Measurements from ENCODE around the gene LRRC57.

Gene LRRC57

DNA sequence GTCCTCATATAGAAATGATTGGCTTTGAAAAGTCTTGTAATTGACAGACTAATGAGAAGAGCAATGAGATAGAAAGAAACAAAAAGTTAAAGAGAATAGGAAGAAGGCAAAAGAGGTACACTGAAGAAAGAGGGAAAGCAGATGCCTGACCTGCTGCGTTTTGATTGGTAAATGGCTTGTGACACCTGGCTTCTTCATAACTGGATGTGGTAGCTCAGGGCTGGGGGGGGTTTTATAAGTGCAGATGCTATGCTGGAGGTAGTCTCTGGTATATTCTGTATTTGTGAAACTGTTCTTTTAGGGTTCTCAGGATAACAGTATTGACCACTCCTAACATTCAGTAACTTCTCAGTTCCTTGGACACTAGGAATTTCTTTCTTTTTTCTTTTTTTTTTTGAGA is 28.2 kb upstream of the LRRC57 start:
- WGBS, result 96% methylated on average over 1 of the region's 1 CpG
- Histone ChIP-seq H3K27ac (ENCODE audit: low read length, poor library complexity, severe bottlenecking) (no peak overlapping the region), H3K4ac (ENCODE audit: low read depth in 1 of 2, low read length in 2 of 2) (peak overlapping the region in 1 of 2 experiments; percentile 34), H2AK5ac (ENCODE audit: low read length, severe bottlenecking) (no peak overlapping the region), H3K9ac (ENCODE audit: low read length) (peak overlapping the region; percentile 92), H3K9me3 (ENCODE audit: control insufficient read depth, low read length) (no peaks in the 10 kb centered on the region), H4K91ac (ENCODE audit: low read length) (no peak overlapping the region), H3K14ac (ENCODE audit: low read length in 2 of 2) (no peak overlapping the region), H3K79me1 (replicated peaks; ENCODE audit: low read length, poor library complexity, severe bottlenecking) (peaks cover 12% of the 10 kb centered on the region), H3K4me2 (ENCODE audit: low read length, poor library complexity, severe bottlenecking) (no peak overlapping the region), H2BK15ac (ENCODE audit: low read depth, poor library complexity, severe bottlenecking) (no peak overlapping the region), H2BK120ac (ENCODE audit: low read depth, low read length) (no peak overlapping the region), H3K23ac (ENCODE audit: low read length in 2 of 2) (no peak overlapping the region), H3K4me1 (ENCODE audit: control insufficient read depth, insufficient read depth, low read depth, low read length) (peaks cover 8% of the 10 kb centered on the region), H3K27me3 (ENCODE audit: control insufficient read depth in 1 of 2, insufficient read depth in 1 of 2, low read length in 2 of 2) (no peaks in the 10 kb centered on the region), H2BK12ac (ENCODE audit: low read length in 2 of 2) (no peak overlapping the region), H2AFZ (ENCODE audit: low read depth, low read length) (no peak overlapping the region), H3K36me3 (ENCODE audit: control insufficient read depth in 1 of 2, insufficient read depth in 2 of 2, low read depth in 1 of 2, low read length in 2 of 2) (no peaks in the 10 kb centered on the region), H2BK5ac (ENCODE audit: low read depth, low read length, poor library complexity, severe bottlenecking) (no peak overlapping the region), H3K4me3 (ENCODE audit: insufficient read depth in 1 of 2, low read depth in 1 of 2, low read length in 2 of 2) (peak overlapping the region in 1 of 2 experiments; percentile 89), H4K8ac (ENCODE audit: low read length) (no peak overlapping the region), H3K18ac (ENCODE audit: low read depth in 1 of 2, low read length in 2 of 2) (no peak overlapping the region)
- DNase-seq, result no peak

DNA sequence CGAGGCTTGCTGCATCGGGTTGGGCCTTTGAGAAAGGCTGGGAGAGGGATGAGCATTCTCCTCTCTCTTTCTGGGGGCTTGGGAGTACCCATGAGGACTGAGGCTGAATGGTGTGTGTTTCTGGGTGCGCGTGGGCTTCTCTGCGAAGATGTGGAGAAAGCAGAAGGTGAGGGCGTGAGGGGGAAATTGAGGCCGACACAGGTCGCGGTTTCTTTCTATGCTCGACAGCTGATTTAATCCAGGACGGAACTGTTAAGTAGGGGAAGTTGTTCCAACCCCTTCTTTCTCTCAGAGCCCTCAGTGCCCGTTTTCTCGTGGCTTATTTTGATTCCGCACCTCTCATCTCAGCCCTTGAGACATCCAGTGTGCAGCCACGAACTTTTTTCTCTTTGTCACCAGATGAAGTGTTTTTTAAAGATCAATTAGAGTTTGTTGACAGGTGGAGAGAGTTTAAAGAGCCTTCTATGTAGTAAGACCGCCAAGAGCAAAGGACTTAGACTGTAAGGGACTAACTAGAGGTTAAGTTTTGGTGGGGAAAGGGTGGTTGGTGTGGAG is 27.5 kb upstream of the LRRC57 start:
- Histone ChIP-seq H3K9me3 (ENCODE audit: control insufficient read depth, low read length) (no peaks in the 10 kb centered on the region), H2AFZ (ENCODE audit: low read depth, low read length) (peak overlapping the region; percentile 55), H3K4me2 (ENCODE audit: low read length, poor library complexity, severe bottlenecking) (peak overlapping the region; percentile 55), H3K27me3 (ENCODE audit: control insufficient read depth in 1 of 2, insufficient read depth in 1 of 2, low read length in 2 of 2) (no peaks in the 10 kb centered on the region), H3K27ac (ENCODE audit: low read length, poor library complexity, severe bottlenecking) (no peak overlapping the region), H3K9ac (ENCODE audit: low read length) (peak overlapping the region; percentile 92), H2BK120ac (ENCODE audit: low read depth, low read length) (no peak overlapping the region), H3K18ac (ENCODE audit: low read depth in 1 of 2, low read length in 2 of 2) (peak overlapping the region in 1 of 2 experiments; percentile 90), H2BK12ac (ENCODE audit: low read length in 2 of 2) (peak overlapping the region in 1 of 2 experiments; percentile 23), H3K4me3 (ENCODE audit: insufficient read depth in 1 of 2, low read depth in 1 of 2, low read length in 2 of 2) (peak overlapping the region; percentile 89 to 90), H3K79me1 (replicated peaks; ENCODE audit: low read length, poor library complexity, severe bottlenecking) (peaks cover 12% of the 10 kb centered on the region), H3K4ac (ENCODE audit: low read depth in 1 of 2, low read length in 2 of 2) (no peak overlapping the region), H3K14ac (ENCODE audit: low read length in 2 of 2) (no peak overlapping the region), H2BK15ac (ENCODE audit: low read depth, poor library complexity, severe bottlenecking) (no peak overlapping the region), H2AK5ac (ENCODE audit: low read length, severe bottlenecking) (no peak overlapping the region), H3K23ac (ENCODE audit: low read length in 2 of 2) (no peak overlapping the region), H4K8ac (ENCODE audit: low read length) (no peak overlapping the region), H2BK5ac (ENCODE audit: low read depth, low read length, poor library complexity, severe bottlenecking) (no peak overlapping the region), H4K91ac (ENCODE audit: low read length) (no peak overlapping the region), H3K4me1 (ENCODE audit: control insufficient read depth, insufficient read depth, low read depth, low read length) (peaks cover 6% of the 10 kb centered on the region), H3K36me3 (ENCODE audit: control insufficient read depth in 1 of 2, insufficient read depth in 2 of 2, low read depth in 1 of 2, low read length in 2 of 2) (no peaks in the 10 kb centered on the region)
- 4% methylated on average over 13 of the region's 16 CpGs for WGBS
- DNase-seq, result no peak

DNA sequence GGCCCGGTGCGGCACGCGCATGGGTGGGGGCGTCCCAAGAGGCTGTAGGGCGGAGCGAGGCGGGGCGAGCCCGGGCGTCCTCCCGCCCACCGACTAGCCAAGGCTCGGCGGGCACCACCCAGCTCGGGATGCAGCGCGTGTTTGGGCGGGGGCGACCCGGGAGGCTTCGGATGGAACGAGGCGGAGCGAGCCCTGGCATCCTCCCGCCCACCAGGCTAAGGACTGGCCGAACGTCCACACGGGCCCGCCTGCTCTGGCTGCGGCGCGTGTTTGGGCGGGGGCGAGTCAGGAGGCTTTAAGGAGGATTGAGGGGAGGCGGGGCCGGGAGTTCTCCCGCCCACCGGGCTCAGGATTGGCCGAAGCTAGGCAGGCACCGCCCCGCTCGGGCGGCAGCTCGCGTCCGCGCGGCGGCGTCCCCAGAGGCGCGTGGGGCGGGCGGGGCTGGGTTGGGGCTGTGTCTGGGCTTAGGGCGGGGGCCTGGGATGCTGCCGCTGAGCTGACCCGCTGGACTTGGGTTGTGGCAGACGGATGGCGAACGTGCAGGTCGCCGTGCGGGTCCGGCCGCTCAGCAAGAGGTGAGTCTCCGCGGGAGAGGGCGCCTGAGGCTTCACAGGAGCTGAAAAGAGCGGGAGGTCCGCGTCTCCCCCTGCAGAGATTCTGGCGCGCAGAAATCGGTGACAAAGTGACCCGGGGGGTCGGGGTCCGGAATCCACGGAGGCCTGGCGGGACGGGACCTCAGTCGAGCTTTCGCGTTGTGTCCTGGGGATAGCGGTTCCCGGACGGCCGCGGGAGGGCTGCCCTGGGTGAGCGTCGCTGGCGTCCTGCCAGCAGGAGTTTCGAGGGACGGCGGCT is 26.8 kb upstream of the LRRC57 start, which contains the start of gene STARD9:
Gene STARD9 (plus strand): TSS at position 419 of the 852 bp plus-strand sequence. CDS start 110 bp downstream, at position 529.
- peak within 1 kb of the TSS; percentile 67 to 73 for H3K4ac ChIP-seq (ENCODE audit: low read depth in 1 of 2, low read length in 2 of 2)
- peak within 1 kb of the TSS in 1 of 2 experiments; percentile 97 for H3K23ac ChIP-seq (ENCODE audit: low read length in 2 of 2)
- peak within 1 kb of the TSS; percentile 85 for H2BK120ac ChIP-seq (ENCODE audit: low read depth, low read length)
- H4K91ac ChIP-seq (ENCODE audit: low read length), result peak within 1 kb of the TSS; percentile 75
- peak within 1 kb of the TSS; percentile 86 for H2AFZ ChIP-seq (ENCODE audit: low read depth, low read length)
- no peak within 1 kb of the TSS for H2BK5ac ChIP-seq (ENCODE audit: low read depth, low read length, poor library complexity, severe bottlenecking)
- peak within 1 kb of the TSS; percentile 55 for H3K4me2 ChIP-seq (ENCODE audit: low read length, poor library complexity, severe bottlenecking)
- H3K14ac ChIP-seq (ENCODE audit: low read length in 2 of 2), result no peak within 1 kb of the TSS
- H3K27ac ChIP-seq (ENCODE audit: low read length, poor library complexity, severe bottlenecking), result peak within 1 kb of the TSS; percentile 61
- peaks cover 12% of the 10 kb centered on the region for H3K79me1 ChIP-seq (replicated peaks; ENCODE audit: low read length, poor library complexity, severe bottlenecking)
- H3K9ac ChIP-seq (ENCODE audit: low read length), result peak within 1 kb of the TSS; percentile 92
- H3K18ac ChIP-seq (ENCODE audit: low read depth in 1 of 2, low read length in 2 of 2), result peak within 1 kb of the TSS; percentile 83 to 90
- peak within 1 kb of the TSS; percentile 89 to 90 for H3K4me3 ChIP-seq (ENCODE audit: insufficient read depth in 1 of 2, low read depth in 1 of 2, low read length in 2 of 2)
- H2BK15ac ChIP-seq (ENCODE audit: low read depth, poor library complexity, severe bottlenecking), result peak within 1 kb of the TSS; percentile 92
- H3K27me3 ChIP-seq (ENCODE audit: control insufficient read depth in 1 of 2, insufficient read depth in 1 of 2, low read length in 2 of 2), result no peaks in the 10 kb centered on the region
- H3K9me3 ChIP-seq (ENCODE audit: control insufficient read depth, low read length), result no peaks in the 10 kb centered on the region
- H3K36me3 ChIP-seq (ENCODE audit: control insufficient read depth in 1 of 2, insufficient read depth in 2 of 2, low read depth in 1 of 2, low read length in 2 of 2), result no peaks in the 10 kb centered on the region
- H3K4me1 ChIP-seq (ENCODE audit: control insufficient read depth, insufficient read depth, low read depth, low read length), result peaks cover 5% of the 10 kb centered on the region
- H4K8ac ChIP-seq (ENCODE audit: low read length), result peak within 1 kb of the TSS; percentile 73
- H2BK12ac ChIP-seq (ENCODE audit: low read length in 2 of 2), result peak within 1 kb of the TSS; percentile 23 to 59
- H2AK5ac ChIP-seq (ENCODE audit: low read length, severe bottlenecking), result no peak within 1 kb of the TSS
- under 1% methylated on average over 82 of the region's 95 CpGs for WGBS
- peak; percentile 99 for DNase-seq

DNA sequence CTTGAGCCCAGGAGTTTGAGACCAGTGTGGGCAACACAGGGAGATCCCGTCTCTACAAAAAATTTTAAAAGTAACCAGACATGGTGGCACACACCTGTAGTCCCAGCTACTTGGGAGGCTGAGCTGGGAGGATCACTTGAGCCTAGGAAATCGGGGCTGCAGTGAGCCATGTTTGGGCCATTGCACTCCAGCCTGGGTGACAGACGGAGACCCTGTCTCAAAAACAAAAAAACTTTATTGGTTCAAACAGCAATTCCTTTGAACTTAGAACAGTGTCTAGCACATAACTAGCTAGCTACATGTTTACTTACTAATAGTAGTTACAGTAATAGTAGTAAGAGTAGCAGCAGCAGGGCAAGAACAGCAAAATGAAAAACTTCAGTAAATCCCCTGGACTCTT is 10.1 kb upstream of the LRRC57 start:
- Histone ChIP-seq H2BK12ac (ENCODE audit: low read length in 2 of 2) (no peak overlapping the region), H3K27ac (ENCODE audit: low read length, poor library complexity, severe bottlenecking) (no peak overlapping the region), H2BK120ac (ENCODE audit: low read depth, low read length) (no peak overlapping the region), H4K8ac (ENCODE audit: low read length) (no peak overlapping the region), H3K18ac (ENCODE audit: low read depth in 1 of 2, low read length in 2 of 2) (no peak overlapping the region), H3K36me3 (ENCODE audit: control insufficient read depth in 1 of 2, insufficient read depth in 2 of 2, low read depth in 1 of 2, low read length in 2 of 2) (peaks cover 14 to 47% of the 10 kb centered on the region in 2 experiments), H3K4me2 (ENCODE audit: low read length, poor library complexity, severe bottlenecking) (no peak overlapping the region), H2AK5ac (ENCODE audit: low read length, severe bottlenecking) (no peak overlapping the region), H3K4me3 (ENCODE audit: insufficient read depth in 1 of 2, low read depth in 1 of 2, low read length in 2 of 2) (no peak overlapping the region), H3K9ac (ENCODE audit: low read length) (no peak overlapping the region), H3K9me3 (ENCODE audit: control insufficient read depth, low read length) (no peaks in the 10 kb centered on the region), H2BK5ac (ENCODE audit: low read depth, low read length, poor library complexity, severe bottlenecking) (no peak overlapping the region), H4K91ac (ENCODE audit: low read length) (no peak overlapping the region), H3K4ac (ENCODE audit: low read depth in 1 of 2, low read length in 2 of 2) (no peak overlapping the region), H3K27me3 (ENCODE audit: control insufficient read depth in 1 of 2, insufficient read depth in 1 of 2, low read length in 2 of 2) (no peaks in the 10 kb centered on the region), H3K79me1 (replicated peaks; ENCODE audit: low read length, poor library complexity, severe bottlenecking) (peaks cover 17% of the 10 kb centered on the region), H3K23ac (ENCODE audit: low read length in 2 of 2) (no peak overlapping the region), H3K14ac (ENCODE audit: low read length in 2 of 2) (no peak overlapping the region), H3K4me1 (ENCODE audit: control insufficient read depth, insufficient read depth, low read depth, low read length) (no peaks in the 10 kb centered on the region), H2BK15ac (ENCODE audit: low read depth, poor library complexity, severe bottlenecking) (no peak overlapping the region), H2AFZ (ENCODE audit: low read depth, low read length) (no peak overlapping the region)
- no peak for DNase-seq
- WGBS, result 93% methylated on average over 2 of the region's 3 CpGs
